Subcutaneous adipose tissue (tissue), 4 donors: ENCODE results near the gene SCAANT1. TPM values are rescaled to one million over a fixed set of nuclear protein-coding genes. Genes with fewer than 3 reads are reported as not detected.

Experiments
- total RNA-seq, 4 donors: library from RNA; depleted of rRNA; stranded (reverse); fragments of >200 nt; gene quantifications; one replicate each; pipeline ENCODE4 v1.1.0, GENCODE V29; 2016
- TF ChIP-seq, protein P1 (sequence below): fragments of 450-650 bp; IDR thresholded peaks from one replicate; pipeline ENCODE4 v1.5.1; 2016; ENCODE audit warnings: low read depth, mild to moderate bottlenecking, control low read depth, antibody characterized with exemption, moderate library complexity

Gene SCAANT1
- total RNA-seq, 4 donors from 2014 or later, result not detected

DNA sequence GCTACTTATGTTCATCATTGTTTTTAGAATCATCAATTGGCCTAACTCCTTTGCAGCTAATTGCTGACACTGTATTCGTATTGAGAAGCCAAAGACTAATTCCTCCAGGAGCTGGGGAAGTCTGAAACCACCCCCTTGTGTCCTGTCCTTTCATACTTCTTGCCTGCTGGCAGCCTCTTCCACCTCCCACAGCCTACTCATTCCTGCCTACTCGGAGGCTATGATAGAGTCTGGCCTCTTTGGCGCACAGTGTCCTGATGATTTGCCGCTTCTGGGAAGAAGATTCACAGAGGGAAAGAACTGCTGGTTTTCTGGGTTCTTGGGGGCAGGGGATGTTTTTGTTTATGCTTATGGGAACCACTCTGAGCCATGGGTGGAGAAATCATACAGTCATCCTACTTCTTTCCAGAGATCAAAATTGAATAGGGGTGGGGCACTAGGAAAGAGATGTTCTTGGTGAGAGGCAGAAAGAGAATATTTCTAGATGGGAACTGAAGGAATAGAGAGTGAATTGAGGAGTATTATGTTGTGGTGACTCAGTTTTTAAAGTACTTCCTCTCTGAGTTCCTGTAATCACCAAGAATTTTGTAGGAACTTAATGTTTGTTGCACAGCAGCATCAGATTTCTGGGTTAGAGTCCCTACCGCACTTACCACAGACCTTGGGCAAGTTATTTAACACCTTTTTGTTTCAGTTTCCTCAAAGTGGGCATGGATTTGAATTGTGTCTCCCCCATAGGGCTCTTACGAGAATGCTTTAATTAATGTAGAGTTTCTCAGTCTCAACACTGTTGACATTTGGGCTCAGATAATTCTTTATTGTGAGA is 22.1 kb upstream of the SCAANT1 start:
- TF ChIP-seq, protein P1, sequence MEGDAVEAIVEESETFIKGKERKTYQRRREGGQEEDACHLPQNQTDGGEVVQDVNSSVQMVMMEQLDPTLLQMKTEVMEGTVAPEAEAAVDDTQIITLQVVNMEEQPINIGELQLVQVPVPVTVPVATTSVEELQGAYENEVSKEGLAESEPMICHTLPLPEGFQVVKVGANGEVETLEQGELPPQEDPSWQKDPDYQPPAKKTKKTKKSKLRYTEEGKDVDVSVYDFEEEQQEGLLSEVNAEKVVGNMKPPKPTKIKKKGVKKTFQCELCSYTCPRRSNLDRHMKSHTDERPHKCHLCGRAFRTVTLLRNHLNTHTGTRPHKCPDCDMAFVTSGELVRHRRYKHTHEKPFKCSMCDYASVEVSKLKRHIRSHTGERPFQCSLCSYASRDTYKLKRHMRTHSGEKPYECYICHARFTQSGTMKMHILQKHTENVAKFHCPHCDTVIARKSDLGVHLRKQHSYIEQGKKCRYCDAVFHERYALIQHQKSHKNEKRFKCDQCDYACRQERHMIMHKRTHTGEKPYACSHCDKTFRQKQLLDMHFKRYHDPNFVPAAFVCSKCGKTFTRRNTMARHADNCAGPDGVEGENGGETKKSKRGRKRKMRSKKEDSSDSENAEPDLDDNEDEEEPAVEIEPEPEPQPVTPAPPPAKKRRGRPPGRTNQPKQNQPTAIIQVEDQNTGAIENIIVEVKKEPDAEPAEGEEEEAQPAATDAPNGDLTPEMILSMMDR, result no peak

DNA sequence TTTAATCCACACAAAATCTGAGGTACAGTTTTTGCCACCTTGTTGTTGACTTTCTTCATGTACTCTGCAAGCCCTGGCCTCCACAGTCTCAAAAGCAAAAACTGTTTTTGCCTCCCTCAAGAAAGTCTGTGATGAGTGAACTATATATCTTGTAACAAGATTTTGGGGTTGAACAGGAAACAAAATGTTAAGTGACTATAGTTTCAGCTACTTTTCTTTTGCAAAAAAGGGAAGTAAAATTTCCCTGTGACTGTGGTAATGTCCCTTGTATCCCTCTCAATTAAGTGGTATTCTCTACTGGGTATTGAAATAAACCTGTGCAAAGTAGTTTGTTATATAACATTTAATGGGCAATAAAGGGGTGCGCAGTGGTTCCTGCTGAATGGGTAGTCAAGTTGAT is 21.3 kb upstream of the SCAANT1 start:
- TF ChIP-seq, protein P1, result no peak

DNA sequence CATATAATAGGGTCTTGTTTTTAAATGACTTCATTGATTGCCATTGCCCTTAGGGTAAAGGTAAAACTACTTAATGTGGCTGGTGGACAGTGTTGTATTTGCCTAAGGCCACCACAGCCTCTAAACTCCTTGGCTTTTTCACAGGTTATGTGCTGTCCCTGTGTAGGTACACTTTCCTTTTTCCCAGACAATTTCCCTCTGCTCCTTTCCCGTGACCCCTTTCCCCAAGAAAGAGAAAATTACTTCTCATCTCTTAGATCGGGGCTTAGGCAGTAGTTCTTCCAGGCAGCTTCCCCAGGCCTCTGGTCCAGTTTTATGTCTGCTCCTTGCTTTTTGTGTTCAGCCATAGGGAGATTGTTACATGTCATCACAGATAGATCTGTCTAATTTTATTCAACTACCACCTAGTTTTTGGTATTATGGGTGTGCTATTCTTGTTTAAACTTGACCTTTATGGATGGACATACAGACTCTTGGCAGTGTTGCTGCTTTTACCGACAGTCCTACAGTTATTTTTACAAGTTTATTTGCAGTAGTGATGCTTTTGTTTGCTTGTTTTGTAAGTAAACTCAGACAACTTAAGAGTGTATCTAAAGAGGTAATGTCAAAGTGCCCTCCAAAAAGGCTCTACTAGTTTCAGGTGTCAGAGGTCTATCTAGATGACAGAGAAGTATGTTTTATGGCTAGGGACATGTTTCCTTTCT is 20.5 kb upstream of the SCAANT1 start:
- TF ChIP-seq, protein P1, result no peak

DNA sequence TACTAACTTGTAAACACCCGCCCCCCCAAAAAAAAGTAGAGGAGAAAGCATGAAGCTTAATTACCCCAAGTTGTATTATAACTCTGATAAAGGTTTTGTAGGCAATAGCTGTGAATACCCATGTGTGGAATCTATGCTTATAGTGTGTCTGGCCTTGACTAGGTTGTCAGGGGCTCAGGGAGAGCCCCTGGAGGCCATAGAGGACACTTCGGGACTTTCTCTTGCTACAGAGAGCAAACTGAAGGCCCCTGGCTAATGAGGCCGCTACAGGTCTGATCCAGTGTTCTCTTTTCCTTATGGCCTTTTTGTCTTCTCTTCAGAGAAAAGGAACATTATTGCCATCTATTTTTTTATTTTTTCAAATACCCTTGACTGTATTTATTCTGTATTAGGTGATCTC is 19.1 kb upstream of the SCAANT1 start:
- TF ChIP-seq, protein P1, result no peak

DNA sequence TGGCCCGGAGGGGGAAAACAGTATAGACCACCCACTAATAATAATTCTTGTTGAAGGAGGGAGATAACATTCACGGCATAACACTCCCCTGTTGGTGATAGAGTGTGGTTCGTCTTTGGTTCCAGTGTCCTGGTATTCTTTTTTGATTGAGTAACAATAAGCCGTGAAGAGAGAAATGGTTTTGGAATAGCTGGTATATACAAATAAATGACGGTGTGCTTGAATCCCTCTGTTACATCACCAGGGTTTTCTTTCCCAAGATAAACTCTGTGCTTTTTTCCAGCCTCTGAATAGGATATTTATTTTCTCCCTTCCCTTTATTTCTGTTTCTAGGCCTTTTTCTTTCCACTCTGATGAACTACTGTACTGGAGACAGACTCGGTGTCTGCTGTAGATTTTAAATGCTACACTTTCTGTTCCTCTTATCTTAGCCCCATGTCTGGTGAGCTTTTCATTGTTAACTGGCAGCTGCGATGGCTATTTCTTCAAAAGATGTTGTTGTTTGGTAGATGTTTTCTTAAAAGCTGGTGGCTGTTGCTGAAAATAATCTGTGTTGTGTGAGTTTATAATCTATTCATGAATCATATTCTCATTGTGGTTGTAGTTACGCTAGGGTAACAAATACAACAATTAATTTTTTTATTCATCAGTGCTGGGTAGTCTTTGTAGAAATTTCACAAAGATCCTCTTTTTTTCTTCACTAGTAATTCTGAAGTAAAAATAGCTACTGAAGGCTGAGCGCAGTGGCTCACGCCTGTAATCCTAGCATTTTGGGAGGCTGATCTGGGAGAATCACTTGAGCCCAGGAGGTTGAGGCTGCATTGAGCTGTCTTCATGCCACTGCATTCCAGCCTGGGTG is 15.5 kb upstream of the SCAANT1 start:
- TF ChIP-seq, protein P1, result no peak

DNA sequence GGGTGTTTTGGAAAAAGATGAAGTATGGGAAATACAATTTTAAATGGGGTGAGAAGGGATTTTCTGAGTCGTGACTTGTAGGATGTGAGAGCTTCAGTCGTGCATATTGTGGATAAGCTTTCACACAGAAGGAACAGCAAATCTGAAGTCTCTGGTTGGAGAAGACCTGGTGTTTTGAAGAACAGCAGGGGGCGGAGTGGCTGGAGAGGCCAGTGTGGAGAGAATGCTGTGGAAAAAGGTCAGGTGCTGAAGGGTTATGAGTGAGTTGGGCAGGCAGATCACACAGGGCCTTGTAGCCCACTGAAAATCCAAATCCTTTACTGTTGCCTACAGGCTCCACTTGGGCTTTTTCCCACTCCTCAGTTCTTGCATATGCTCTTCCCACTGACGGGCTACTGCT is 14.1 kb upstream of the SCAANT1 start:
- TF ChIP-seq, protein P1, result no peak
